Astrocyte of the cerebellum (primary cell): ENCODE measurements around the gene DGKD.

Experiments
- DNase-seq: peaks from one replicate; pipeline ENCODE4 v3.0.0-alpha.2; 2011; ENCODE audit warnings: low read depth
- H3K4me3 ChIP-seq: 2 replicates; pipeline ENCODE4 v1.5.1; 2011; ENCODE audit warnings: mild to moderate bottlenecking, low read depth, low read length, moderate library complexity
- CTCF ChIP-seq: IDR thresholded peaks from 2 replicates; pipeline ENCODE4 v1.5.1; 2012; ENCODE audit warnings: low read length, low read depth, moderate library complexity, mild to moderate bottlenecking; ENCODE audit errors: missing control alignments
- in situ Hi-C: cut with HindIII; loops from 2 replicates; pipeline ENCODE4 v1.10.0; 2017; ENCODE audit warnings: low sequenced_read_pairs

The DGKD gene

DNA sequence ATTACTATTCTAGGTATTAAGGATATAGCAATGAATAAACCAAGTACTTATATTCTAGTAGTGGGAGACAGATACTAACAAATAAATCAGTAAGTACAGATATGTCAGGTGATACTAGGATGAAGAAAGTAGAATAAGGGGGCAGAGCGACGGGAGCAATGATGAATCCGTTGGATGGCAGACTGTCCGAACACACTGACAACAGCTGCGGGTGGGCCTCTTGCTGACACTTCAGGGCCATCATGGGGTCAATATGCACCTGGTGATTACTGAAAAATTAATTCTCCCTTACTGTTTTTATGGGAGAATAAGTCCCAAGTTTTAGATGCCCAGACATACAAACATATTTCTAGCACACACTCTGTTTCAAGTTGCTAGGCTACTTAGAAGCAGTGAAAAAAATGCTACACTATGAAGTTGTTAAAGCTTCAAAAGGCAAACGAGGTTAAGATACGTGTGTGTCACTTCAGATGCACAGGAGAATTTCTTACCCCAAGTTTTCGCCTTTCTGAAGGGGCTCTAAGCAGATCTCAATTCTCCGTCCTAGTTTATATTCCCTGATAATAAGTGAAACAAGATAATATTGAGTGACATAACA lies 133.6 kb downstream of the DGKD start:
- in situ Hi-C loops = no loop called here
- no peak overlapping the region for H3K4me3 ChIP-seq
- TF ChIP-seq CTCF = no peak
- no peak for DNase-seq

GRCh38 chr2:233489143-233489542 lies 134.8 kb downstream of the DGKD start:
- no peak overlapping the region for H3K4me3 ChIP-seq
- TF ChIP-seq CTCF = no peak
- no peak for DNase-seq
- in situ Hi-C loops = no loop called here

- no peak overlapping the region for H3K4me3 ChIP-seq
- in situ Hi-C loops = no loop called here
- TF ChIP-seq CTCF = no peak
- DNase-seq = no peak
These were observed 135.4 kb downstream of the DGKD start for GRCh38 chr2:233489666-233490065.

GRCh38 chr2:233490831-233491230 lies 136.5 kb downstream of the DGKD start:
- in situ Hi-C loops = no loop called here
- no peak overlapping the region for H3K4me3 ChIP-seq
- no peak for TF ChIP-seq CTCF
- DNase-seq = no peak

DNA sequence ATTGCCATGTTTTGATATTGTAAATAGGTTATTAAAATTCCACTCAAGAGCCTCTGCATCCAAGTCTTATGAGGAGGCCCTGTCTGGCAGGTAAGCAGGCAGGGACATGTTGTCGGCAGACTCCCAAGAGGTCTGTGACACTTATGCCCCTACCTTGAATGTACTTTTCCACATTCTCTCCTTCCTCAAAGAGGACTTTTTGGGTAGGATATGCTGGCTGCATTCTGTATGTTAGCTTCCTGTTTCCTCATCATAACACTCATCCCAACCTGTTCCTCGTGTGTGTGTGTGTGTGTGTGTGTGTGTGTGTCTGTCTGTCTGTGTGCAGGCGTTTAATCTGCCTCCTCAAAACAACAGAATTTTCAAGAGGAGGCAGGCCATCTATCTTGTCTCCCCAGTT lies 137.0 kb downstream of the DGKD start:
- no peak for DNase-seq
- TF ChIP-seq CTCF = no peak
- in situ Hi-C loops = no loop called here
- no peak overlapping the region for H3K4me3 ChIP-seq

GRCh38 chr2:233492078-233492477 lies 137.8 kb downstream of the DGKD start:
- in situ Hi-C loops = no loop called here
- DNase-seq = no peak
- H3K4me3 ChIP-seq = no peak overlapping the region
- no peak for TF ChIP-seq CTCF
